HG02840 (cell line): ENCODE data around the gene PHKB.
A peak's percentile ranks its signal among the peaks of the same experiment; 100 is the strongest.
"Not testable (repeated sequence)": the region's sequence is repeated elsewhere in the genome, so short reads cannot be mapped to it uniquely, and the experiment has no call there.

Experiments used
- ATAC-seq: cut with Tn5 transposase; IDR thresholded peaks from one replicate; pipeline ENCODE4 v1.9.1; 2021; ENCODE audit warnings: mild to moderate bottlenecking, moderate library complexity, moderate number of reproducible peaks; ENCODE audit not compliant: unreplicated experiment, low FRiP score

The PHKB gene

GRCh38 chr16:47460711-47461597 is at the start of gene PHKB, which contains the start of gene ITFG1:
Gene PHKB (plus strand): TSS chr16:47461331. CDS start chr16:47461351, 20 bp downstream.
Gene ITFG1 (minus strand): TSS chr16:47461063. CDS start chr16:47461045, 18 bp downstream.
- peak; percentile 74 for ATAC-seq

GRCh38 chr16:47413041-47413440 is 48.1 kb upstream of the PHKB start:
- no peak for ATAC-seq

- no peak for ATAC-seq
Observed at GRCh38 chr16:47416869-47417268, 44.3 kb upstream of the PHKB start.

- no peak for ATAC-seq
Observed at GRCh38 chr16:47424846-47425245, 36.3 kb upstream of the PHKB start.

GRCh38 chr16:47426806-47427205 is 34.3 kb upstream of the PHKB start:
- no peak for ATAC-seq

- ATAC-seq: no peak
Observed at GRCh38 chr16:47431960-47432359, 29.2 kb upstream of the PHKB start.

- ATAC-seq: not testable (repeated sequence)
Observed at GRCh38 chr16:47434274-47434673, 26.9 kb upstream of the PHKB start.

- not testable (repeated sequence) for ATAC-seq
Observed at GRCh38 chr16:47440066-47440465, 21.1 kb upstream of the PHKB start.

GRCh38 chr16:47442884-47443283 is 18.2 kb upstream of the PHKB start:
- ATAC-seq: not testable (repeated sequence)

- no peak for ATAC-seq
Observed at GRCh38 chr16:47446431-47446830, 14.7 kb upstream of the PHKB start.

- ATAC-seq: no peak
Observed at GRCh38 chr16:47448830-47449575, 12.1 kb upstream of the PHKB start.

GRCh38 chr16:47449788-47450187 is 11.3 kb upstream of the PHKB start:
- ATAC-seq: no peak

GRCh38 chr16:47458331-47458730 is 2.8 kb upstream of the PHKB start:
- ATAC-seq: no peak

GRCh38 chr16:47459603-47460002 is 1.5 kb upstream of the PHKB start:
- ATAC-seq: no peak

GRCh38 chr16:47460359-47460710 is 796 bp upstream of the PHKB start:
- ATAC-seq: no peak

GRCh38 chr16:47461598-47462266 is 601 bp downstream of the PHKB start:
- ATAC-seq: no peak

GRCh38 chr16:47463771-47464624 is 2.9 kb downstream of the PHKB start:
- ATAC-seq: no peak

- ATAC-seq: no peak
Observed at GRCh38 chr16:47465919-47466630, 4.9 kb downstream of the PHKB start.

- ATAC-seq: no peak
Observed at GRCh38 chr16:47467501-47467900, 6.4 kb downstream of the PHKB start.
